NCI-H345 treated with DMSO at 0.1 percent for 48 hours (cell line): ENCODE results near the gene TMEM126A.
A peak's percentile ranks its signal among the peaks of the same experiment; 100 is the strongest.
"Not testable (repeated sequence)": the region's sequence is repeated elsewhere in the genome, so short reads cannot be mapped to it uniquely, and the experiment has no call there.

ENCODE experiments used
- DNase-seq: peaks from one replicate; lab custom pipeline; 2025; ENCODE audit not compliant: unreplicated experiment; lab: John Stamatoyannopoulos, UW

Gene TMEM126A

GRCh38 chr11:85656777-85657176, 9.0 kb downstream of the TMEM126A start:
- DNase-seq = no peak

GRCh38 chr11:85658180-85658579, 10.4 kb downstream of the TMEM126A start:
- no peak for DNase-seq

GRCh38 chr11:85661972-85662664, 14.4 kb downstream of the TMEM126A start:
- no peak for DNase-seq

DNA sequence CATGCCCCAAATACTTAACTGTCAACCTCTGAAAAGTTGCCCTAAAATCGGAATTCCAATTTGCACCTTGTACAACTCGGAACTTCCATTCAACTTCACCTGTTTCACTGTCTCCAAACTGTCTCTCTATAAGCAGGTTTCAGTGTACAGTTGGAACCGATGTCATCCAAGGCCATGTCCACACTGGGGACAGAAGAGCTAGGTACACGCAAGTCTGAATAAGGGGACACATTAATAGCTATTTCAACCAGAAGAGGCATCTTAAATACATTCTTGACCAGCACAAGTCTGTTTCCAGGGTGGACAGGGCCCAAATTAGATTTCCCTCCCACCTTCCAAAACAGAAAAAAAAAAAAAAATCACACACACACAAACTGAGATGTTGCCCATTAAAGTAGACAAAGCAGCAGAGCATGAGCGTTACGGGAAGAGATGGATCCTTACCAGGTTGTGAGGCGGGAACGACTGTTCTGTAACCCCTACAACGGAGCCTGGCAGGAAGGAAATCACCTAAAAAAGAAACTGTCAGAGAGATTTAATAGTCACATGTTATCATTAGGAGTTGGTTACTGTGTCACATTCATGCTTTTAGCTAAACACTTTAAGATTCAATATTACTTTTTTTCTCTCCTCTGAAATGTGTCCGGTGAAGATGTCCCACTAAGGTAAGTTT, 15.4 kb downstream of the TMEM126A start:
- DNase-seq = no peak

DNA sequence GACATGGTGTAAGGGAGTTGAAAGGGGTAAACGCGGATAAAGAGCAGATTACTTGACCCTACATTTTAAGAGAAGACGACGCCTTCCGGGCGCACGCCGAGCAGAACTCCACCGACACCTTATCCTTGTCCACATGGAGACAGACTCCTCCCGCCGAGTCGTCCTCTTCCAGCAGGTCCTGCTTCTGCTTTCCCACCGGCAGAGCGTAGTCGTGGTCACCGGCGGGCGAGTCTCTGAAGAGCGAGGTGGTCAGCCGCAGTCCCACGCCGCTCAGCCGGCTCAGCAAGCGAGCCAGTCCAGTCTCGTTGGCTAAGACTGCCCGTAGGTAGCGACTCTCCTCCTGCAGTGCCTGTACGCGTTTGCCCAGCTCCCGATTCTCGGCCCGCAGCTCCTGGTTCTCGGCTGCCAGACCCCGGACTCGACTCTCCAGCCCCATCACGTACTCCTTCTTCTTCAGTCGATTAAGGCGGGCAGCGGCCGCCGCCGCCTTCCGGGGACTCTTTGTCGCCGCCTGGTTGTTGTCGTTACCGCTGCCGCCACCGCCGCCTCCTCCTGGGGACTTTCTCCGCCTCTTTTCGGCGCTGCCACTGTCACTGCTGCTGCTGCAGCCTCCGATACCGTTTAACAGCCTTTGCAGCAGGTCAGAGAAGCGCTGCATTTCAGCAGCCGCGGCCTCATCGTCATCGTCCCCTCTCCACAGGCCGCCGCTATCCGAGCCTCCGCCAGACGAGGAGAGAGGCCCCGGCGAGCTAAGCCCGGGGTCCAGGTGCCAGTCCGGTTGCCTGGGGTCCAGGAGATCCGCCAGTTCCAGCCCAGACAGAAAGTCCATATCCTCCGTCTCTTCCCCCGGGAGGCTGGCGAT, 16.2 kb downstream of the TMEM126A start:
- DNase-seq = peak; percentile 57

GRCh38 chr11:85664615-85665481, 17.1 kb downstream of the TMEM126A start, which contains the start of gene CREBZF:
Gene CREBZF (minus strand): TSS chr11:85665129. CDS start chr11:85664875, 254 bp downstream.
- peak; percentile 88 for DNase-seq

- no peak for DNase-seq
These were observed 18.0 kb downstream of the TMEM126A start for GRCh38 chr11:85665733-85666132.

GRCh38 chr11:85666687-85667086, 18.9 kb downstream of the TMEM126A start:
- no peak for DNase-seq

DNA sequence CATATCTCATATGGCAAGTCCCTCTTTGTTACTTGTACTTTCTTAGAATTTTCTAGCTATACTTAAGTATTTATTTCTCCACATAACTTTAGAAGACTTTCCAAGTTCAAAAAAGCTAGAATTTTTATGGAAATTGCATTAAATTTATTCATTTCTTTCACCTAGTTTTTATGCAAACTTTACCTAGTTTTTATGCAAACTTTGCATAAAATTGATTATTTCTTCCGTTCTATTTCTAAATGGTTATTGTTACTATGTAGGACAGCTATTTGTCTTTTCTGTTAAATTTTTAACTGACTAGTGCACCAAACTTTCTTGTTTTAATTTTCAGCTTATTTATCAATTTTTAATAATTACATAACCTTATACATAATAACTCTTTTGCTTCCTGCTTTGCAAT, 20.4 kb downstream of the TMEM126A start:
- no peak for DNase-seq

DNA sequence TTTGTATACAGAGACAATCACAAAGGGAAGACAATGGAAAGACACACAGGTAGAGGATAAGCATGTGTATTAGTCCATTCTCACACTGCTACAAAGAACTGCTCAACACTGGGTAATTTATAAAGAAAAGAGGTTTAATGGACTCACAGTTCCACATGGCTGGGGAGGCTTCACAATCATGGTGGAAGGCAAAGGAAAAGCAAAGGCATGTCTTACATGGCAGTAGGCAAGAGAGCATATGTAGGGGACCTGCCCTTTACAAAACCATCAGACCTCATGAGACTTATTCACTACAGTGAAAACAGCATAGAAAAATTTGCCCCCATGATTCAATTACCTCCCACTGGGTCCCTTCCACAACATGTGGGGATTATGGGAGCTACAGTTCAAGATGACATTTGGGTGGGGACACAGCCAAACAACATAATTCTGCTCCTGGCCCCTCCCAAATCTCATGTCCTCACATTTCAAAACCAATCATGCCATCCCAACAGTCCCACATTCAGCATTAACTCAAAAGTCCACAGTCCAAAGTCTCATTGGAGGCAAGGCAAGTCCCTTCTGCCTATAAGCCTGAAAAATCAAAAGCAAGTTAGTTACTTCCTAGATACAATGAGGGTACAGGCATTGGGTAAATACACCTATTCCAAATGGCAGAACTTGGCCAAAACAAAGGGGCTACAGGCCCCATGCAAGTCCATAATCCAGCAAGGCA, 23.3 kb downstream of the TMEM126A start:
- DNase-seq = not testable (repeated sequence)

GRCh38 chr11:85672105-85672902, 24.5 kb downstream of the TMEM126A start:
- no peak for DNase-seq

GRCh38 chr11:85673393-85673792, 25.6 kb downstream of the TMEM126A start:
- no peak for DNase-seq

- no peak for DNase-seq
These were observed 31.8 kb downstream of the TMEM126A start for GRCh38 chr11:85679576-85679975.

DNA sequence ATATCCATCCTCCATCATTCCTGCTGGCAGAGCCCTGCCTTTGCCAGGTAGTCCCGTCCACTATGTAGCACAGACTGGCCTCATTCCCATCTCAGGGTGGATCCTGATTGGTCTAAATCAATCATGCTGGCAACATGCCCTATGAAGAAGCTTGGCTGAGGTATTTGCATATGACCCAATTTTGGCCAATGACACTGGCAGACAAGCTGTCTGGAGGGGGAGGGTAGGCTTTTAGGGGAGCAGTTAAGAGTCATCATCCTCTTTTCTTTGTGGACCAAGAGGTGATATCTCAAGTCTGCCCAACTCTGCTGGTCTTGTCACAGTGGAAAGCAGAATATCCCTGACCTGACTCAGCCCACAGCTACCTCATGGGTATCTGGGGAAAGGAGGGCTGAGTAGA, 33.1 kb downstream of the TMEM126A start:
- DNase-seq = no peak

GRCh38 chr11:85682330-85683305, 34.9 kb downstream of the TMEM126A start:
- DNase-seq = no peak

- DNase-seq = no peak
These were observed 37.5 kb downstream of the TMEM126A start for GRCh38 chr11:85685125-85685819.

GRCh38 chr11:85685820-85686459, 38.2 kb downstream of the TMEM126A start, which contains the start of gene CCDC89:
Gene CCDC89 (minus strand): TSS chr11:85686195. CDS start chr11:85686130, 65 bp downstream.
- DNase-seq = peak; percentile 94
